Keratinocyte (primary cell): ENCODE results near the gene SLC16A9.

ENCODE experiments used
- CTCF ChIP-seq, 3 experiments: IDR thresholded peaks in 1 of 3; conservative IDR thresholded peaks in 1 of 3; optimal IDR thresholded peaks in 1 of 3; 2 replicates in 2 of 3; 3 replicates in 1 of 3; pipeline versions ENCODE3 to v1.5.1; 2011; ENCODE audit warnings: low read length in 3 of 3, mild to moderate bottlenecking in 3 of 3, moderate library complexity in 2 of 3, control low read depth in 1 of 3, inconsistent platforms in 1 of 3; ENCODE audit not compliant: insufficient read depth in 2 of 3; ENCODE audit errors: extremely low read depth in 1 of 3
- EZH2 ChIP-seq: IDR thresholded peaks from one replicate; pipeline ENCODE4 v1.6.1; 2012; ENCODE audit warnings: inconsistent platforms, mild to moderate bottlenecking, low read length, moderate library complexity

GRCh38 chr10:59704630-59705029 is 5.0 kb downstream of the SLC16A9 start:
- TF ChIP-seq CTCF (optimal IDR thresholded peaks at IDR 0.05 in 1 of 3, IDR thresholded peaks at IDR 0.05 in 1 of 3, conservative IDR thresholded peaks at IDR 0.05 in 1 of 3; ENCODE audit: extremely low read depth in 1 of 3, insufficient read depth in 2 of 3, low read length in 3 of 3), result no peak
- TF ChIP-seq EZH2, result no peak
